Trophoblast cell (in vitro differentiated cells and primary cell): Measurements from ENCODE around the gene AKR1C3.
"Not testable (repeated sequence)": the region's sequence is repeated elsewhere in the genome, so short reads cannot be mapped to it uniquely, and the experiment has no call there.

Source experiments
- DNase-seq, 2 donors: peaks; one replicate each; pipeline ENCODE4 v3.0.0-alpha.2; 2016
- H2AFZ ChIP-seq: 2 replicates; pipeline ENCODE4 v1.6.1; 2013; ENCODE audit warnings: low read length, moderate library complexity, mild to moderate bottlenecking; ENCODE audit not compliant: insufficient read depth, poor library complexity
- H2AK5ac ChIP-seq: 2 replicates; pipeline ENCODE4 v1.6.1; 2013; ENCODE audit warnings: mild to moderate bottlenecking, low read length
- H2BK120ac ChIP-seq: 2 replicates; pipeline ENCODE4 v1.6.1; 2013; ENCODE audit warnings: low read length, mild to moderate bottlenecking, moderate library complexity; ENCODE audit not compliant: insufficient read depth, poor library complexity
- H2BK12ac ChIP-seq: 2 replicates; pipeline ENCODE4 v1.6.1; 2013; ENCODE audit warnings: mild to moderate bottlenecking, low read length, moderate library complexity
- H2BK5ac ChIP-seq: 2 replicates; pipeline ENCODE4 v1.6.1; 2013; ENCODE audit warnings: low read length, low read depth, moderate library complexity, mild to moderate bottlenecking; ENCODE audit not compliant: poor library complexity
- H3K14ac ChIP-seq: 2 replicates; pipeline ENCODE4 v1.6.1; 2013; ENCODE audit warnings: mild to moderate bottlenecking, low read length
- H3K18ac ChIP-seq: 2 replicates; pipeline ENCODE4 v1.6.1; 2013; ENCODE audit warnings: mild to moderate bottlenecking, low read length
- H3K23ac ChIP-seq: 2 replicates; pipeline ENCODE4 v1.6.1; 2013; ENCODE audit warnings: low read length
- H3K27ac ChIP-seq: 2 replicates; pipeline ENCODE4 v1.5.1; 2013; ENCODE audit warnings: low read depth, mild to moderate bottlenecking, inconsistent platforms, low read length, moderate library complexity
- H3K27me3 ChIP-seq: 2 replicates; pipeline ENCODE4 v1.6.1; 2013; ENCODE audit warnings: inconsistent platforms, mild to moderate bottlenecking, low read length, moderate library complexity; ENCODE audit not compliant: insufficient read depth
- H3K36me3 ChIP-seq, 2 experiments: 1 replicate in 1 of 2; 2 replicates in 1 of 2; pipeline ENCODE4 v1.6.1; 2013; ENCODE audit warnings: low read length in 2 of 2, mild to moderate bottlenecking in 2 of 2, moderate library complexity in 1 of 2; ENCODE audit not compliant: insufficient read depth in 2 of 2, control insufficient read depth in 1 of 2
- H3K4ac ChIP-seq: 2 replicates; pipeline ENCODE4 v1.6.1; 2013; ENCODE audit warnings: low read depth, mild to moderate bottlenecking, low read length, moderate library complexity
- H3K4me1 ChIP-seq, 2 experiments: 1 replicate in 1 of 2; 2 replicates in 1 of 2; pipeline ENCODE4 v1.6.1; 2013; ENCODE audit warnings: low read length in 2 of 2, mild to moderate bottlenecking in 2 of 2, moderate library complexity in 1 of 2; ENCODE audit not compliant: insufficient read depth in 2 of 2, control insufficient read depth in 1 of 2
- H3K4me2 ChIP-seq: 2 replicates; pipeline ENCODE4 v1.6.1; 2013; ENCODE audit warnings: inconsistent platforms, mild to moderate bottlenecking, low read length, moderate library complexity
- H3K4me3 ChIP-seq: 2 replicates; pipeline ENCODE4 v1.5.1; 2013; ENCODE audit warnings: mild to moderate bottlenecking, low read depth, low read length, inconsistent platforms
- H3K79me1 ChIP-seq: one replicate; pipeline ENCODE4 v1.6.1; 2013; ENCODE audit warnings: low read length
- H3K79me2 ChIP-seq: 2 replicates; pipeline ENCODE4 v1.6.1; 2013; ENCODE audit warnings: low read length, mild to moderate bottlenecking; ENCODE audit not compliant: control insufficient read depth, insufficient read depth, poor library complexity
- H3K9ac ChIP-seq: 2 replicates; pipeline ENCODE4 v1.6.1; 2013; ENCODE audit warnings: mild to moderate bottlenecking, low read length
- H3K9me3 ChIP-seq: 2 replicates; pipeline ENCODE4 v1.6.1; 2013; ENCODE audit warnings: low read depth, mild to moderate bottlenecking, control low read depth, inconsistent platforms, low read length; ENCODE audit not compliant: insufficient read depth
- H4K12ac ChIP-seq: 2 replicates; pipeline ENCODE4 v1.6.1; 2013; ENCODE audit warnings: low read depth, mild to moderate bottlenecking, low read length, moderate library complexity
- H4K8ac ChIP-seq: 2 replicates; pipeline ENCODE4 v1.6.1; 2013; ENCODE audit warnings: low read depth, mild to moderate bottlenecking, low read length, moderate library complexity
- H4K91ac ChIP-seq: one replicate; pipeline ENCODE4 v1.6.1; 2013; ENCODE audit warnings: low read depth, mild to moderate bottlenecking, low read length, moderate library complexity
- WGBS: extraction: QIAGEN DNeasy Blood & Tissue Kit; methylation state at CpG from one replicate; pipeline ENCODE4 v1.1.7; 2013; ENCODE audit warnings: missing lambda C conversion rate; ENCODE audit not compliant: insufficient read length, insufficient coverage; ENCODE audit errors: extremely low coverage; 5-methylcytosine and 5-hydroxymethylcytosine counted together

Gene AKR1C3

GRCh38 chr10:5119997-5120396 is 25.8 kb downstream of the AKR1C3 start:
- H4K12ac ChIP-seq, H3K79me2 ChIP-seq, H3K36me3 ChIP-seq, H4K8ac ChIP-seq, H3K9ac ChIP-seq, H3K9me3 ChIP-seq, H3K4ac ChIP-seq, H2AFZ ChIP-seq, H3K23ac ChIP-seq, H2AK5ac ChIP-seq, H3K27ac ChIP-seq, H3K18ac ChIP-seq, H3K14ac ChIP-seq, H4K91ac ChIP-seq, DNase-seq, H3K27me3 ChIP-seq, H2BK120ac ChIP-seq, H3K4me1 ChIP-seq, H2BK5ac ChIP-seq, H3K4me2 ChIP-seq, H3K79me1 ChIP-seq, H2BK12ac ChIP-seq, H3K4me3 ChIP-seq: not testable (repeated sequence)
- WGBS: no CpG with 5 or more reads among the region's 5 CpGs

GRCh38 chr10:5123886-5124285 is 29.7 kb downstream of the AKR1C3 start:
- peaks cover 6% of the 10 kb centered on the region for H3K9me3 ChIP-seq
- no peak for DNase-seq
- no peak overlapping the region for H4K8ac ChIP-seq
- no peaks in the 10 kb centered on the region for H3K36me3 ChIP-seq
- no peak overlapping the region for H2BK12ac ChIP-seq
- no peaks in the 10 kb centered on the region for H3K79me1 ChIP-seq
- H3K79me2 ChIP-seq: no peaks in the 10 kb centered on the region
- no peak overlapping the region for H3K4ac ChIP-seq
- no peaks in the 10 kb centered on the region for H3K4me1 ChIP-seq
- H3K27ac ChIP-seq: no peak overlapping the region
- H3K4me3 ChIP-seq: no peak overlapping the region
- H3K27me3 ChIP-seq: no peaks in the 10 kb centered on the region
- H2BK5ac ChIP-seq: no peak overlapping the region
- H3K14ac ChIP-seq: no peak overlapping the region
- no peak overlapping the region for H2AK5ac ChIP-seq
- H3K23ac ChIP-seq: no peak overlapping the region
- no peak overlapping the region for H3K4me2 ChIP-seq
- H2BK120ac ChIP-seq: no peak overlapping the region
- H3K18ac ChIP-seq: no peak overlapping the region
- no peak overlapping the region for H3K9ac ChIP-seq
- no peak overlapping the region for H4K91ac ChIP-seq
- no peak overlapping the region for H4K12ac ChIP-seq
- H2AFZ ChIP-seq: no peak overlapping the region

- Histone ChIP-seq H3K79me2 (no peaks in the 10 kb centered on the region), H3K27me3 (no peaks in the 10 kb centered on the region), H3K36me3 (no peaks in the 10 kb centered on the region), H3K79me1 (no peaks in the 10 kb centered on the region), H3K14ac (no peak overlapping the region), H4K8ac (no peak overlapping the region), H2BK120ac (no peak overlapping the region), H4K91ac (no peak overlapping the region), H3K4me3 (no peak overlapping the region), H3K9me3 (peaks cover 4% of the 10 kb centered on the region), H2BK12ac (no peak overlapping the region), H3K4me1 (no peaks in the 10 kb centered on the region), H4K12ac (no peak overlapping the region), H3K18ac (no peak overlapping the region), H2BK5ac (no peak overlapping the region), H3K4ac (no peak overlapping the region), H2AK5ac (no peak overlapping the region), H3K4me2 (no peak overlapping the region), H3K9ac (no peak overlapping the region), H3K27ac (no peak overlapping the region), H3K23ac (no peak overlapping the region), H2AFZ (no peak overlapping the region)
- no CpG with 5 or more reads among the region's 3 CpGs for WGBS
- no peak for DNase-seq
Measured at GRCh38 chr10:5125315-5126044, 31.3 kb downstream of the AKR1C3 start.

- no CpG with 5 or more reads among the region's 2 CpGs for WGBS
- Histone ChIP-seq H3K79me2 (no peaks in the 10 kb centered on the region), H2AK5ac (no peak overlapping the region), H4K91ac (no peak overlapping the region), H2BK5ac (no peak overlapping the region), H3K36me3 (no peaks in the 10 kb centered on the region), H3K4me3 (no peak overlapping the region), H3K27me3 (no peaks in the 10 kb centered on the region), H4K12ac (no peak overlapping the region), H2BK12ac (no peak overlapping the region), H3K4me2 (no peak overlapping the region), H3K18ac (no peak overlapping the region), H3K4me1 (no peaks in the 10 kb centered on the region), H3K9me3 (no peaks in the 10 kb centered on the region), H3K9ac (no peak overlapping the region), H3K23ac (no peak overlapping the region), H3K4ac (no peak overlapping the region), H4K8ac (no peak overlapping the region), H3K79me1 (no peaks in the 10 kb centered on the region), H2AFZ (no peak overlapping the region), H2BK120ac (no peak overlapping the region), H3K14ac (no peak overlapping the region), H3K27ac (no peak overlapping the region)
- no peak for DNase-seq
Measured at GRCh38 chr10:5135581-5135980, 41.4 kb downstream of the AKR1C3 start.
